VCaP (cell line): Measurements from ENCODE around the gene FITM1.
A peak's percentile ranks its signal among the peaks of the same experiment; 100 is the strongest.

Experiments
- H3K27ac ChIP-seq: fragments of 450-650 bp; 2 replicates; pipeline ENCODE4 v1.5.1; 2017
- CTCF ChIP-seq: fragments of 450-650 bp; conservative IDR thresholded peaks from 2 replicates; pipeline ENCODE4 v1.5.1; 2017; ENCODE audit warnings: mild to moderate bottlenecking, moderate library complexity

FITM1 gene

GRCh38 chr14:24108336-24108874 lies 22.1 kb upstream of the FITM1 start:
- H3K27ac ChIP-seq = peak overlapping the region; percentile 48
- no peak for TF ChIP-seq CTCF

GRCh38 chr14:24110060-24110459 lies 20.4 kb upstream of the FITM1 start:
- no peak overlapping the region for H3K27ac ChIP-seq

GRCh38 chr14:24110523-24110922 lies 19.9 kb upstream of the FITM1 start:
- no peak overlapping the region for H3K27ac ChIP-seq
- no peak for TF ChIP-seq CTCF

More at GRCh38 chr14:24110060-24110459, 20.4 kb upstream of the FITM1 start:
- TF ChIP-seq CTCF = no peak

GRCh38 chr14:24113379-24113800 lies 17.1 kb upstream of the FITM1 start:
- peak overlapping the region; percentile 95 for H3K27ac ChIP-seq

GRCh38 chr14:24113801-24114531 lies 16.5 kb upstream of the FITM1 start:
- H3K27ac ChIP-seq = peak overlapping the region; percentile 95
- no peak for TF ChIP-seq CTCF

More at GRCh38 chr14:24113379-24113800, 17.1 kb upstream of the FITM1 start:
- no peak for TF ChIP-seq CTCF

- TF ChIP-seq CTCF = no peak
- peak within 1 kb of the TSS; percentile 95 for H3K27ac ChIP-seq
Observed at GRCh38 chr14:24114532-24115421, 15.7 kb upstream of the FITM1 start, which contains the start of the genes DCAF11 and NRL. TSS of gene DCAF11 (plus strand) at chr14:24114777. CDS start at chr14:24115595, 818 bp downstream. TSS of gene NRL (minus strand) at chr14:24114949. CDS start at chr14:24082848, 32,101 bp downstream.
